BE2C (cell line): ENCODE results near the gene IMPG1.
"Not testable (repeated sequence)": the region's sequence is repeated elsewhere in the genome, so short reads cannot be mapped to it uniquely, and the experiment has no call there.

Source experiments
- DNase-seq: peaks from one replicate; pipeline ENCODE4 v3.0.0-alpha.2; 2020
- H3K27me3 ChIP-seq: fragments of 250-450 bp; sonication (Bioruptor Pico); 2 replicates; pipeline ENCODE4 v1.5.1; 2020; ENCODE audit warnings: mild to moderate bottlenecking
- H3K36me3 ChIP-seq: fragments of 250-450 bp; sonication (Bioruptor Pico); 2 replicates; pipeline ENCODE4 v1.5.1; 2020; ENCODE audit warnings: mild to moderate bottlenecking
- H3K4me1 ChIP-seq: fragments of 250-450 bp; sonication (Bioruptor Pico); 2 replicates; pipeline ENCODE4 v1.5.1; 2020
- H3K4me3 ChIP-seq: 2 replicates; pipeline ENCODE4 v1.5.1; 2011; ENCODE audit warnings: low read depth, low read length
- H3K9me3 ChIP-seq: fragments of 250-450 bp; sonication (Bioruptor Pico); 2 replicates; pipeline ENCODE4 v1.5.1; 2020
- CTCF ChIP-seq: IDR thresholded peaks from 2 replicates; pipeline ENCODE4 v1.5.1; 2012; ENCODE audit warnings: mild to moderate bottlenecking, low read depth, low read length

Gene IMPG1

GRCh38 chr6:75922226-75922625 is 150.2 kb downstream of the IMPG1 start:
- Histone ChIP-seq H3K27me3 (no peaks in the 10 kb centered on the region), H3K36me3 (no peaks in the 10 kb centered on the region), H3K9me3 (no peaks in the 10 kb centered on the region), H3K4me1 (no peaks in the 10 kb centered on the region), H3K4me3 (no peak overlapping the region)
- no peak for DNase-seq
- TF ChIP-seq CTCF, result no peak

GRCh38 chr6:75913040-75913439 is 159.4 kb downstream of the IMPG1 start:
- Histone ChIP-seq H3K27me3 (no peaks in the 10 kb centered on the region; the same call in 1 of the 2 replicates), H3K9me3 (no peaks in the 10 kb centered on the region), H3K4me1 (no peaks in the 10 kb centered on the region), H3K4me3 (no peak overlapping the region), H3K36me3 (no peaks in the 10 kb centered on the region)
- no peak for TF ChIP-seq CTCF
- DNase-seq, result no peak

DNA sequence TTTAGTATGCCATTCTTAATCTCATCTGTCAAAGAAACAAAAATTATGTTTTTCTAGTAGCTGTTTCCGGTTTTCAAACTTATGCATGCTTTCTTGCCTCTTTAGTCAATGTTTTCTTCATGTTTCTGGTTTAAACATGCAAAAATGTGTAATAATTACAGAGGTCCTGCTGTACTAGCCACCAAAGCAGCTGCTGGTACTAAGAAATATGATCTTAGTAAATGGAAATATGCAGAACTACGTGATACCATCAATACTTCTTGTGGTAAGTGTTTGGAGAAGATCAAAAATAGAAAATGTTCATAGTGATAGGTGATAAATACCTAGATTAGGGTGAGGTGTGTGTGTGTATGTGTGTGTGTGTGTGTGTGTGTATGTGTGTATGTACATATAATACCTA is 165.0 kb downstream of the IMPG1 start:
- H3K4me3 ChIP-seq, result no peak overlapping the region
- no peaks in the 10 kb centered on the region for H3K27me3 ChIP-seq
- H3K36me3 ChIP-seq, result no peaks in the 10 kb centered on the region
- H3K9me3 ChIP-seq, result no peaks in the 10 kb centered on the region
- no peaks in the 10 kb centered on the region for H3K4me1 ChIP-seq
- no peak for TF ChIP-seq CTCF
- no peak for DNase-seq

GRCh38 chr6:75906871-75907270 is 165.6 kb downstream of the IMPG1 start:
- H3K4me1 ChIP-seq, result no peaks in the 10 kb centered on the region
- no peak for TF ChIP-seq CTCF
- DNase-seq, result no peak
- no peaks in the 10 kb centered on the region for H3K36me3 ChIP-seq
- H3K4me3 ChIP-seq, result no peak overlapping the region
- H3K27me3 ChIP-seq, result no peaks in the 10 kb centered on the region
- no peaks in the 10 kb centered on the region for H3K9me3 ChIP-seq

DNA sequence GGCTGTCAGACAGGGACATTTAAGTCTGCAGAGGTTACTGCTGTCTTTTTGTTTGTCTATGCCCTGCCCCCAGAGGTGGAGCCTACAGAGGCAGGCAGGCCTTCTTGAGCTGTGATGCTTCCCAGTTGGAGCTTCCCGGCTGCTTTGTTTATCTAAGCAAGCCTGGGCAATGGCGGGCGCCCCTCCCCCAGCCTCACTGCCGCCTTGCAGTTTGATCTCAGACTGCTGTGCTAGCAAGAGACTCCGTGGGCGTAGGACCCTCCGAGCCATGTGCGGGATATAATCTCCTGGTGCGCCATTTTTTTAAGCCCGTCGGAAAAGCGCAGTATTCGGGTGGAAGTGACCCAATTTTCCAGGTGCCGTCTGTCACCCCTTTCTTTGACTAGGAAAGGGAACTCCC is 167.3 kb downstream of the IMPG1 start:
- H3K9me3 ChIP-seq, DNase-seq, H3K4me3 ChIP-seq, H3K36me3 ChIP-seq, H3K27me3 ChIP-seq, H3K4me1 ChIP-seq: not testable (repeated sequence)

DNA sequence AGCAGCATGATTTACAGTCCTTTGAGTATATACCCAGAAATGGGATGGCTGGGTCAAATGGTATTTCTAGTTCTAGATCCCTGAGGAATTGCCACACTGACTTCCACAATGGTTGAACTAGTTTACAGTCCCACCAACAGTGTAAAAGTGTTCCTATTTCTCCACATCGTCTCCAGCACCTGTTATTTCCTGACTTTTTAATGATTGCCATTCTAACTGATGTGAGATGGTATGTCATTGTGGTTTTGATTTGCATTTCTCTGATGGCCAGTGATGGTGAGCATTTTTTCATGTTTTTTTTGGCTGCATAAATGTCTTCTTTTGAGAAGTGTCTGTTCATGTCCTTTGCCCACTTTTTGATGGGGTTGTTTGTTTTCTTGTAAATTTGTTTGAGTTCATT is 172.2 kb downstream of the IMPG1 start:
- not testable (repeated sequence) for H3K27me3 ChIP-seq, H3K9me3 ChIP-seq, DNase-seq, H3K36me3 ChIP-seq, H3K4me1 ChIP-seq, H3K4me3 ChIP-seq

GRCh38 chr6:75896526-75896925 is 175.9 kb downstream of the IMPG1 start:
- TF ChIP-seq CTCF, result no peak
- Histone ChIP-seq H3K9me3 (no peaks in the 10 kb centered on the region), H3K4me3 (no peak overlapping the region), H3K36me3 (no peaks in the 10 kb centered on the region), H3K4me1 (no peaks in the 10 kb centered on the region), H3K27me3 (no peaks in the 10 kb centered on the region)
- DNase-seq, result no peak
